CD4-positive, alpha-beta T cell treated with Interferon gamma for 1 hour (primary cell): ENCODE measurements around the gene SCN1B.

Source experiments
- DNase-seq: peaks from one replicate; pipeline ENCODE4 v3.0.0-alpha.2; 2020

SCN1B gene

DNA sequence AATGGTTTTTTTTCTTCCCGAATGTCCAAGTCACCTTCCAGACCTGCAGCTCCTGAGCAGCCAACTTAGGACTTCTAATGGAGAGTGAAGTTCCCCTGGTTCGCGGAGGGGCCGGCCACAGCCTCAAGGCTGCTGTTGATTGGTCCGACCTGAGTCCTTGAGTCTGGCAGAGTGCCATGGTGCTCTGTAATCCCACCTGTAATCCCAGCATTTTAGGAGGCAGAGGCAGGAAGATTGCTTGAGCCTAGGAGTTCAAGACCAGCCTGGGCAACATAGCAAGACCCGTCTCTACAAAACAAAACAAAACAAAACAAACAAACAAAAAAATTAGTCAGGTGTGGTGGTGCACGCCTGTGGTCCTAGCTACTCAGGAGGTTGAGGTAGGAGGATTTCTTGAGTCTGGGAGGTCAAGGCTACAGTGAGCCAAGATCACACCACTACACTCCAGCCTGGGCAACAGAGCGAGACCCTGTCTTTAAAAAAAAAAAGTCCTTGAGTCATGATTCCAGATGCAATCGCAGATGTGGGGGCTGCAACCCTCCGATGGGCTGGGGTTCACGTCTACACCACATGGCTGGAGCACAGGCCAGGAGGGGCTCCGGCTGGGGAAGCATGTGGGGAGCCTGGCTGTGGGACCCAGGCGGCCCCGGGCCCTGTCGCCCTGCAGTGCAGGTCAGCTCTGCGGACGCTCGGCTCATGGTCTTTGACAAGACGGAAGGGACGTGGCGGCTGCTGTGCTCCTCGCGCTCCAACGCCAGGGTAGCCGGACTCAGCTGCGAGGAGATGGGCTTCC lies 28.9 kb downstream of the SCN1B start:
- DNase-seq, result no peak

DNA sequence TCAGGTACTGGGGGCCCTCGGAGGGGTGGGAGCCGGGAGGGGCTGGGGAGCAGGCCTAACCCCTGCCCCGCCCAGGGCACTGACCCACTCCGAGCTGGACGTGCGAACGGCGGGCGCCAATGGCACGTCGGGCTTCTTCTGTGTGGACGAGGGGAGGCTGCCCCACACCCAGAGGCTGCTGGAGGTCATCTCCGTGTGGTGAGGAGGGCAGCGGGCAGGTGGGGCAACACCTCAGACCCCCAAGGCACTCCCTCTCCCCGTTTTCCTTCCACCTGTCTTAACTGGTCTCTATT lies 29.5 kb downstream of the SCN1B start:
- DNase-seq, result no peak

- no peak for DNase-seq
These were observed 30.0 kb downstream of the SCN1B start for GRCh38 chr19:35060160-35060855.

GRCh38 chr19:35061583-35062373 lies 31.5 kb downstream of the SCN1B start:
- DNase-seq, result no peak

DNA sequence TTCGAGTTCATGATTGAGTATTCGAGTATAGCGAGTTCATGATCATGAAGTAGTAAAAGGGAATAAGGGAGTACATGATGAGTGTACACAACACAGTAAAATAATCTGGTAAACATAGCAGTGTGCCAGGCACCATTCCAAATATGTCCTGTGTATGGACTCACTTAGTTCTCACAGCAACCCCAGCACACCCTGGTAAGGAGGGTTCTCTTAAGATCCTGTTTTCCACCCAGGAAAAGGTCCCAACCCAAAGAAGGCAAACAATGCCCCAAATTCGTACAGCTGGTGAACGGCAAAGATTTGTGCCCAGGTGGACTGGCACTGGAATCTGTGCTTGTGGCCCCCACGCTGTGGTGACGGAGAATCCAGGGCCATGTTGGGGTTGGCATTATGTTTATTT lies 32.7 kb downstream of the SCN1B start:
- DNase-seq, result no peak

DNA sequence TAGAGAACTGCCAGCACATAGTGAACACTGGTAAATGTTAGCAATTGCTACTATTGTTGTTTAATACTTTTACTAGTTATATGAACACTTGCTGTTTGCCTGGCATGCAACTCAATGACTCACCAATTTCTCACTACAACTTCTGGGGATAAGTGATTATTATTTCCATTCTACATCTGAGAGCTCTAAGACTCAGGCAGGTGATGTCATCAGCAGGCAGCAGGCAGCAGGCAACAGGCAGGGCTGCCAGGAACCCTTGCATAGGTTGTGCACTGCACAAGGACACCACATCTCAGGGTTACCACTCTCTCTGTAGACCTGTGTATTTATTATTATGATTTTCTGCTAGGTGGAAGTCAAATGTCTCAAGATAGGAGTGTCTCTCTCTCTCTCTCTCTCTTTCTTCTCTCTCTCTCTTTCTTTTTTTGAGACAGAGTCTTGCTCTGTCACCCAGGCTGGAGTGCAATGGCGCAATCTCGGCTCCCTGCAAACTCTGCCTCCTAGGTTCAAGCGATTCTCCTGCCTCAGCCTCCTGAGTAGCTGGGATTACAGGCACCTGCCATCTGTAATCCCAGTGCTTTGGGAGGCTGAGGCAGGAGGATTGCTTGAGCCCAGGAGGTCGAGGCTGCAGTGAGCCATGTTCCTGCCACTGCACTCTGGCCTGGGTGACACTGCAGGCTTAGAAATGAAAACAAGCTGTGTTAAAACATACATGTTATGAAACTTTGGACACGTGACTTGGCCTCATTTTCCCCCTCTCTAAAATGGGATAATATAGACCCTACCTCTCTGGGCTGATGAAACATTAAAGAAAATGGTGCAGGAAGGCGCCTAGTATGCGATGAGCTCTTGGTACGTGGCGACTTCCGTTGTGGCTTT lies 33.9 kb downstream of the SCN1B start:
- DNase-seq, result no peak

- DNase-seq, result no peak
These were observed 35.3 kb downstream of the SCN1B start for GRCh38 chr19:35065574-35065973.

- no peak for DNase-seq
These were observed 35.9 kb downstream of the SCN1B start for GRCh38 chr19:35066121-35066520.

- peak; percentile 85 for DNase-seq
These were observed 36.7 kb downstream of the SCN1B start for GRCh38 chr19:35066691-35067563.

- no peak for DNase-seq
These were observed 38.8 kb downstream of the SCN1B start for GRCh38 chr19:35068941-35069634.

DNA sequence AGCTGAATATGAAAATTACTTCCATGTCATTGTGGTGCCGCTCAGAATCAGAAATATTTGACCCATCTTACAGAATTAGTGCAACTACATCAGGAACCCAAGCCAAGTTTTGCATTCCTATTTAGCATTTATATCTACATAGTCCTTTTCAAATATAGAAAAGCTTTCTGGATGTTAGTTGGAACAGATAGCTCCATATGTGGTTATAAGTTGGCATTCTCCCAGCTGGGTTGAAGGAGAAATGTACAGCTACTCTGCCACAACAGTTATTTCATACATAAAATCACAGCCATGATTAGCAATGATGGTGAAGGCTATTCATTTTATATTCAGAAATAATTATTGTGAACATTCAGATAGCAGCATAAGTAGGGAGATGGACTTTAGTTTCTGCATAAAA lies 39.4 kb downstream of the SCN1B start:
- DNase-seq, result no peak

- no peak for DNase-seq
These were observed 40.2 kb downstream of the SCN1B start for GRCh38 chr19:35070471-35070870.

DNA sequence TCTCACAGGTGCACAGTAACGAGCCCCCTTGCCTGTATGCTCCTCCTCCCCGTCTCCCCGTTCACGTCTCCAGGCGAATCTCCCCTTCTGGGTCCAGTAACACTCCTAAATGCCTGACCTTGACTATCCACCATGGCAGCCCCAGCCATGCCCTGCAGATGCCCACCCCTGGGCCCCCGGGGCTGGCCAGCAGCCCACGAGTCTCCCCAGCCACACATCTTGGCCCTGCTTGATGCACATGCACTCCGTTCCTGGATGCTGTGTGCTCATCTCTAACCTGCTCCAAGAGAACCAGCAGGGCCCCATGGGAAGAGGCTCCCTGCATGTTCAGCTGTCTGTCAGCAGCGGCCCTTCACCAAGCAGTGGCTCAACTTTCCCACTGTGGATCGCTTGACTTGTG lies 43.2 kb downstream of the SCN1B start:
- DNase-seq, result no peak

DNA sequence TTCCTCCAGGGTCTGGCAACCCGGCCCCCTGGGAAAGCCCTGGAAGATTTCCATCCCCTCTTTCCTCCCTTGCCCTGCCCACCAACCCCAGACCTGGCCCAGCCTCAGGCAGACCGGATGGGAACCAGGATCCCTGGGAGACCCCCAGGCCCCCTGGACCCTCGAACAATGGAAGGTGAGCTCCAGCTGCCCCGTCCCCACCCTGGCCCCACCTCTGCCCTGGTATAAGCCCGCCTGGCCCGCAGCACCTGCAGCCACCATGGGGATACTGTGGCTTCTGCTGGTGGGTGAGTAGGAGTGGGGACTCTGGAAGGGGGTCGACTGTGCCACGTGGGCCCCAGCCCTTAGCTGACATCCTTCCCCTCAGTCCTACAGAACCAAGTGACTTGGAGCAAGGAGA lies 43.7 kb downstream of the SCN1B start:
- no peak for DNase-seq

GRCh38 chr19:35074426-35075201 lies 44.3 kb downstream of the SCN1B start:
- no peak for DNase-seq

DNA sequence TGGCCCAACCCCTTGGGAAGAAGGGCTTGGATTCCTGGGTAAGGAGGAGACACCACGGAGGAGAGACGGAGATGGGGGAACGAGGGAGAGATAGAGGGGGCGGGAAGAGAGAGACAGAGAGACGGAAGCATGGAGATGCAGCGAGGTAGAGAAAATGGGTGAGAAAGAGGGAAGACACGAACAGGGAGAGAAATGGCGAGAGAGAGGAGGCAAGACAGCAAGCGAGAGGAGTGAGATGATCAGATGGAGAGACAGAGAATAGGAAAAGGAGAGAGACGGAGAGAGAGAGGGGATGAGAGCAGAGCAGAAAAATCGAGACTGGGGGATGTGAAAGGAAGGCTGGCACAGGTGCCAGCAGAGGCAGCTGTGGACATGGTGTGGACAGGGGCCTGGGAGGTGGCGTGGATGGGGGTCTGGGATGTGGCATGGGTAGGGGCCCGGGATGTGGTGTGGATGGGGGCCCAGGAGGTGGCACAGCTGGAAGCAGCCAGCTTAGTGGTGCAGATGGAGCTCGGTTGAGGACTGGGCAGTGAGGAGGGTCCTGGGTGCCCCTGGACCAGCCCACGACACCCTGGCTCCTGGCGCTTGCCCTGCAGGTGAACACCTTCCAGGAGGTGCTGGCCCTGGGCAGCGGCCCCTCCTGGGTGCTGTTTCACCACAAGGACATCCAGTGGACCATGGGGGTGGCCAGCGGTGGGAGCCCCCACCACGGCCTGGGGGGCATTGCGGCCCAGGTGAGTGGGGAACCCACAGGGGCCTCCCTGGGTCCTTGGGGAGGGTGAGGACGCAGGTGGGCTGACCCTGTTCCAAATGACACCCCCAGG lies 45.1 kb downstream of the SCN1B start:
- DNase-seq, result no peak

DNA sequence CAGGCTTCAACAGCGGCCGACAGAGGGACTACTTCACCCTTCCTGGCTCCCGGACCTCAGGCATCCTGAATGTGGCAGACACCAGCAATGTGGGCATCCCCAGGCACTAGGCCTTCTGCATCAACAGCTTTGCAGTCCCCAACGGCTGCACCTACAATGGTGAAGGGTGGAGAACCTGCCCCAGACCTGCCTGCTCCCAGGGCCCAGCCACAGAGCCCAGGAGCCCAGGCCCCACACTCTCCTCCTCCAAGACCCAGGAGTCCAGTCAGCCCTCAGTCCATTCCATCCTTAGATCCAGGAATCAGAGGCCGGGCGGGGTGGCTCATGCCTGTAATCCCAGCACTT lies 45.7 kb downstream of the SCN1B start:
- DNase-seq, result no peak

DNA sequence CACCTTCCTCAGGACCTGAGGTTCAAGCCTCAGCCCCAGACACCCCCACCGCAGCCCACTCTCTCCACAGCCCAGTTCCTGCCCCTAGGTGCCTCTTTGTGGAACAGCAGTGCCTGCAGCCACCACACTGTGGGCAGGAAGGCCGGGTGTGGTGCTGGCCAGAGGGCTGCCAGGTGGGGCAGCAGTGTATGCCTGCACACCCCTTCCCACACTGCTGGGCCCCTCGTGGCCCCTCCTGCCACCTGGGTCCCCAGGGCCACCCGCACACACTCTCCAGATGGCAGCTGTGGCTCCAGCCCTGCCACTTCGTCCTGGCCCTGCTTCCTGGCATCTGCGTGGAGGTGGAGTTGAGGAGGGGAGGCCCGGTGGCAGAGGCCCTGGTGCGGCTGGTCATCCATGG lies 46.4 kb downstream of the SCN1B start:
- no peak for DNase-seq

DNA sequence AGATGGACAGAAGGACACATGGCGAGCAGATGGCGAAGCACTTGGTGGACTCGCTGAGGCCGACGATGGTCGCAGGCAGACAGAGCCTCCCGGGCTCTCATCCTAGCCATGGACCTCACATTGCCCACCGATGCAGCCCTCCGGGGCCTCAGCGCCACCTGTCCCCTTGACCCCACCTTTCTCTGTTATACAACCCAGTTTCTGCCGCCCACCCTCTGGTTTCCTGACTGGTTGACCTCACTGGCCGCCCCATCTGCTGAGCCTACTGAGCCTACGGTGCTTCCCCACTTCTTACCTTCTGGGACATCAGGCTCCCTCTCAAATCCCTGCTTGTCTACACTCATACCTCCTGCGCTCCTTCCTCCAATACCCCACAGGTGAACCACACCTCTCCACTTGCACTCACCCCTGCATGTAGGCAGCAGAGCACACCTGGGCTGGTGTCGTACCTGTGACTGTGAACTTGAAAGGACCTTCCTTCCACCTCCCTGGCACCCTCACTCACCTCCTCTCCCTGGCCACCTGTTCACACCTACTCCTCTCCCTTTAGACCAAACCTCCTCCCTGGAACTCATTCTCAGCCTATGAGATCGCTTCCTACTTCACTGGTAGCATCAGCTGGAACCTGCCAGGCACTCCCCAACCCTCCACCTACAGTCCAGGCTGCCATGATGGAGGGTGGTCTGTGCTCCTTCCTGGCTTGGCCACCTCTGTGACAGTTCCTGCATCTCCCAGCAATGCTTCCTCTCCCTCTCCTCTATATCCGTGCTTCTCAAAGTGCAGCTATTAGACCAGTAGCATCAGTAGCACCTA lies 47.3 kb downstream of the SCN1B start:
- no peak for DNase-seq
